HG02943 (cell line): ENCODE results near the gene UBLCP1.
"Not testable (repeated sequence)": the region's sequence is repeated elsewhere in the genome, so short reads cannot be mapped to it uniquely, and the experiment has no call there.

Source experiments
- ATAC-seq: cut with Tn5 transposase; IDR thresholded peaks from one replicate; pipeline ENCODE4 v1.9.1; 2021; ENCODE audit warnings: mild to moderate bottlenecking, low read depth, moderate library complexity; ENCODE audit not compliant: unreplicated experiment

Gene UBLCP1, protein sequence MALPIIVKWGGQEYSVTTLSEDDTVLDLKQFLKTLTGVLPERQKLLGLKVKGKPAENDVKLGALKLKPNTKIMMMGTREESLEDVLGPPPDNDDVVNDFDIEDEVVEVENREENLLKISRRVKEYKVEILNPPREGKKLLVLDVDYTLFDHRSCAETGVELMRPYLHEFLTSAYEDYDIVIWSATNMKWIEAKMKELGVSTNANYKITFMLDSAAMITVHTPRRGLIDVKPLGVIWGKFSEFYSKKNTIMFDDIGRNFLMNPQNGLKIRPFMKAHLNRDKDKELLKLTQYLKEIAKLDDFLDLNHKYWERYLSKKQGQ

DNA sequence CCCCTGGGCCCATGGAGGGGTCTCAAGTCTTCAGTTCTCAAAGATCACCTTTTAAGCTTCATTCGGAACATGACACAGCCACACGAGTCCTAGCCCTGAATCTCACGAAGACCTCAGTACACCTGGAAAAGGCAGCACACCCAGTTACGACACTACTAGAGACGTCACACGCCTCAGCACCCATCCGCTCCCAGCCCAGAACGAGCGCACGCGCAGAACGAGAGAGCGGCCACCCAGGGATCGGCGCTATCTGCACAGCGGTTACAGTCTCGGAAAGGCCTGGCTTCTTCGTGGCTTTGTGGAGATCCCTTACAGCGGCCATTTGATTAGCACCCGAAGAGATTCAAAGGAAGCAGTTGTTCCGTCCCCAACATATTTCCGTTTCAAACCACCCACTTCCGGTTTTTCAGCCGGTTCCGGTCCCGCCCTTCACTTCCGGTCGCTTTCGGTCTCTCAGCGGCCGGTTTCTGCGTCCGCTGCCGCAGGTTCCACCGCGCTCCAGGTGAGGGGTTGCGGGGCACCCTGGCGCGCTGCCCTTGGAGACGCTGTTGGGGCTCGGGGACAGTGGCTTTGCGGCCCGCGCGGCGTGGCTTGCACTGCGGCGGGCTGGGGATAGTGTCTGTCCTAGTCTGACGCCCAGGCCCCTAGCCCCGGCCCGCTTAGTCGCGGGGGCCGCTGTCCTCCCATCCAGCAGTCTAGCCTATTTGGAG, at the start of gene UBLCP1:
TSS of gene UBLCP1 (plus strand) at position 432 of the 710 bp plus-strand sequence. CDS start 5,626 bp downstream, outside the sequence.
- peak; percentile 95 for ATAC-seq

DNA sequence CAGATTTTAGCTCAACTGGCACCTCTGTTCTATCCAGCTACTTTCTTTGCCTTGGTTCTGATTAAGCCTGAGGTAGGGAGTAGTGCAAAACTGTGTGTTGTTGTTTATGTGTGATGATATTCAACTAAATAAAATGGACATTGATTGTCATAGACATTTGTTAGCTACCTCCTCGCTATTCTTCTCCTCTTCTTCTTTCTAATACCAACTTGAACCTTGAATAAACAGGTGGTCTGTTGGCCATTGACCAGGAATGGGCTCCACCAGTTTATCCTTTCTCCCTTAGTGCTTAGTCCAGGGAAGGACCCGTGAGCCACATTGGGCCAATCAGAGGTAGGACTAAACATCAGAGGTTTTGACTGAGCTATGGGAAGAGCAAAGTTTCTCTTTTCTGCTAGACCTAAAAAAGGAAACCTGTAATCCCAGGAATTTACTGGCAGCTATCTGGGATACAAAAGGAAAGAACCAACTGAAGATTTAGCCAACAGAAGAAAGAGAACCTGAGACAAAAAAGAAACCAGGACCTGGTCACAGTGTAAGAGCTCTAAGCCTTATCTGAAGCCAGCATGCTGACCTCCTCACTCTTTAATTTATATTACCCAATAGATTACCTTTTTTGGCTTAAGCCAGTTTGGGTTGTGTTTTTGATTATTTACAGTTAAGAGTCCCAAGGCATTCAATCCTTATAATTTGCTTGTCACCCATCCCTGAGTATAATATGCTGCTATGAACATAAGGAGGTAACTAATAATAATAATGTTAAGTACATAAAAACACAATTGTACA, 48.4 kb upstream of the UBLCP1 start:
- ATAC-seq = no peak

DNA sequence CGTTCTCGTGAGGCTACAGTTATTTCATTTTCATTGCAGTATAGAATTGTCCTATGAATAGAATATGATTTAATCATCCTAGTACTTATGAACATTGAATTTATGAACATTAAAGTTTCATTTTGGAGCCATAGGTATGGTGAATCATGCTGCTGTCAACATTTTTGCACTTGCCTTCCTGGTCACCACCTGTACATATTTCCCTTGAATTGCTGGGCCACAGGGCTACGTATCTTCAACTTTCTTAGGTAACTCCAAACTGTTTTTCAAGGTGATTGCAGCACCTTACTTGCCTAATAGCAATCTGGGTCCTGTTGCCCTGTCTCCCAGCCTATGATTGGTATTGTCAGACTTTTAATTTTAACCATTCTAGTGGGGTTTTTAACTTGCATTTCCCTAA, 47.2 kb upstream of the UBLCP1 start:
- ATAC-seq = no peak

DNA sequence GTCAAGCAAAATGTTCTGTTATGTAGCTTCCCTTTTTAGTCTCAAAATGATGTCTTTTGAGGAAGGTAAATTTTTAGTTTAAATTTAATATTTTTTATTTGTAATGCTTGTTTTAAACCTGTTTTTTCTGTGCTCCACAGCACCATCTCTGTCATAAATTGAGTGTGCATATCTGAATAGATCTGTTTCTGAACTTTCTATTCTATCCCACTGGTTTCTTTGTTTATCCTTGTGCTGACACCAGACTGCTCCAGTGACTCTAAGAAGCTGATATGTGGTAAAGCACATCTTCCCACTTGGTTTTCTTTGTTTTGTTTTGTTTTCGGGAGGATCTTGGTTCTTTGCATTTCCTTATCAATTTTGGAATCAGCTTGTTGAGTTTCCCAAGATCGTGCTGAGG, 46.6 kb upstream of the UBLCP1 start:
- no peak for ATAC-seq

DNA sequence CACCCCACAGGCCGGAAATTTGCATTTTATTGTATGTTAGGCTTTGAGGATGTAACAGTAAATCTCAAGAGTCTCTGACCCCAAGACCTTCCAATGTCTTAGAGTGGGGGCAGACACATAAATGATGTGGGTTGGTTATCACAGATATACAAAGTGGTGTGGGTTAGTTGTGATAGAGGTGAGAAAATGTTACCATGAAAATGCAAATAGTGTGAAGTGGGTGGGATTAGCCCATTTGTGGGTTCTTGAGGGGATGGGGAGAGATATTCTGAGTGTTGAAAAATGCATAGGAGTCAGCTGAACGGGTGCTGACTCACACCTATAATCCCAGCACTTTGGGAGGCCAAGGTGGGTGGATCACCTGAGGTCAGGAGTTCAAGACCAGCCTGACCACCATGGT, 45.9 kb upstream of the UBLCP1 start:
- no peak for ATAC-seq

DNA sequence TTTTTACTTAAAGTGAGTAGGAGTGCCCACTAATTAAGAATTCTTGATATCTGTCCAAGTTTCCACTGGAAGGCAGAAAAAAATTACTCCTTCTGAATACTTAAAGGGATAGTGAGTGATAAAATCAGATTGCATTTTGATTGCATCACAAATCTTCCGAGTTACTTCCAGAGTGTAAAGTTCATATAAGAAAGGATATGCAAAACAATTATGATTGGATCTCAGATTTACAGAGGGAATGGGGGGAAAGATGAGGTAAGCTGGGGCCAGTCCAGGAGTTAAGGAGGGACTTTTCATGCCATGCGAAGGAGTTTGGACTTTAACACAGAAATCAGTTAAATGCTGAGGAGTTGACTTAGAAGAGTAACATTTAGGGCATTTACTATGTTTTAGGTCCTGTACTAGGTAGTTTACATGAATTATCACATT, 44.5 kb upstream of the UBLCP1 start:
- no peak for ATAC-seq

DNA sequence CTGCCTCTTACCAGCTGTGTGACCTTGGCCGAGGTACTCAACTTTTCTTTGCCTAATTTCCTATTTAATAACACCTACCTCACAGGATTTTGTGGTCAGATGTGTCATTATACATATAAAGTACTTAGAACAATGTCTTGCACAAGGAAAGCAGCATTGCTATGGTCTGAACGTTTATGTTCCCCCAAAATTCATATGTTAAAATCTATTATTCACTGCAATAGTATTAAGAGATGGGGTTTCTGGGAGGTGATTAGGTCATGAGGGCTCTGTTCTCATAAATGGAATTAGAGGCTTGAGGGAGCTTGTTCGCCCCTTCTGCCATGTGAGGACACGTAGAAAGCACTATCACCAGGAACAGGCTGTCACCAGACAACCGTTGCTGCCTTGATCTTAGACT, 42.9 kb upstream of the UBLCP1 start:
- no peak for ATAC-seq

DNA sequence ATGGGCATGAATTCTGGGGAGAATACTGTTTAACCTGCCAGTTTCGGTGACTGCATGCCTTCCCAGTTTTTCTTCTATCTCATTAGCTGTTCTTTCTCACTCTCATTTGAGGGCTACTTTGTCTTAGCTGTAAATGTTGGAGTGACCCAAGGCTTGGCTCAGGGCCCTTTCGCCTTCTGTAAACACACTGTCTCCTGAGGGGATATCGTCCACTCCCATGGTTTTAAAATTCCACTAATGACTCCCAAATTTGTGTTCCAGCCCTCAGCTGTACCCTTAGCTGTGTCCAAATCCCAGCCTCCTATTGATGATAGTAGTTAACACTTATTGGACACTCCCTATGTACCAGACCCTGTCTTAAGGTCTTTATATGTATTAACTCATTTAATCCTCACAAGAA, 39.6 kb upstream of the UBLCP1 start:
- ATAC-seq = no peak

DNA sequence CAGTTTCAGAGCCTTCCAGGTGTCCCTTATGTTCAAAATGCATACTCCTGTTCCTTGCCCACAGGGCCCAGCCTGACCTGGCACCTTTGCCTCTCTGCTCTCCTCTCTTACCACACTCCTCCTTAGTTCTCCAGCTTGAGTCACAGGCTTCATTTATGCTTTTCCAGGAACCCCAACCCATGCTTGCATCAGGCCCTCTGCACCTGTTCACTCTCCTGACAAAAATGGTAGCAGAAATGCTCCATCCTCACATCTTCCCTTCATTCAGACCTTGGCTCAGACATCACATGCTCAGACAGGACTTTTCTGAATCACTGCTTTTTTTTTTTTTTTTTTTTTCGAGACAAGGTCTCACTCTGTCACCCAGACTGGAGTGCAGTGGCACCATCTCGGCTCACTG, 38.6 kb upstream of the UBLCP1 start:
- ATAC-seq = no peak

DNA sequence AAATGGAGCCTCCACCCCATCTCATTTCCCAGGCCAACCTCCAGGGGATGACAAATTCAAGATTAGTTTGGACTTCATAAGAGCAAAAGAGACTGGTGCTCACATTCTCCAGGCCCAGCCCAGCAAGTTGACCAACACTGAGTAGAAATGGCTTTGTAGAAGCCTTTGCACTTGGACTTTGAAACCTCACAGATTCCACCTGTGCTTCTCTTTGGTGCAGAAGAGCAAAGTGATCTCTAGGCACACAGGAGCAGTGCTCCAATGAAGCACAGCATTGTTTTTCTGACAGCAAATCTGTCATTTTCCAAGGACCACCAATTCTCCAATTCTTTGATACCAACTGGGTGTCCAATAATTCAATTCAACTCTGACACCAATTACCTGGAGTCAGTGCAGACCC, 36.6 kb upstream of the UBLCP1 start:
- ATAC-seq = no peak

DNA sequence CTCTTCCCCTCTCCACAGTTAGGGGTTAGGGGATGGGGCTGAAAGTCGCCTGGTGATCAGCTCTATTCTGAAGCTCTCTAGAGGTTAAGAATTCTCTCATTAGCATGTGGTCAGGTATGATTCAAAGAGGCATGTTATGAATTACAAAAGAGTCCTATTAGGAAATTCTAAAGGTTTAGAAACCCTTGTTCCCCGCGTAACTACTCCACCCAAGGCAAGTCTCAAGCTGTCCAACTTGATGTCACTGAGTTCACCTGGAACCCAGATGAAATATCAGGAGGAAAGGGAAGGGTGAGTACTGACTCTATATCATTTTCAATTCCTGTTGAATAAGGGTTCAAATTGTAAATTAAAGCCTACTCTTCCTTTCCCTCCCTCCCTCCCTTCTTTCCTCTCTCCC, 35.6 kb upstream of the UBLCP1 start:
- no peak for ATAC-seq

DNA sequence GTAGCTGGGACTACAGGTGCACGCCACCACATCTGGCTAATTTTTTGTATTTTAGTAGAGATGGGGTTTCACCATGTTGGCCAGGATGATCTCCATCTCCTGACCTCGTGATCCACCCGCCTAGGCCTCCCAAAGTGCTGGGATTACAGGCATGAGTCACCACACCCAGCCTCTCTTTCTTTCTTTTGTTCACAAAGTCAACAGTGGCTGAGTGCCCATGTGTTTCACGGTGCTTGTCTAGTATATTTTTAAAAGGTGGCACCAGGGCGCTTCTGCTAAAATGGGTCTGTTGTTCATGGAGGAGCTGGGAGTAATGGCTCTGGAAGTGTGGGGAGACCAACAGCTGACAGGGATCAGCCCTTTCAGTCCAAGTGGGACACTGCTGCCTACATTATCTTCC, 35.0 kb upstream of the UBLCP1 start:
- ATAC-seq = not testable (repeated sequence)

DNA sequence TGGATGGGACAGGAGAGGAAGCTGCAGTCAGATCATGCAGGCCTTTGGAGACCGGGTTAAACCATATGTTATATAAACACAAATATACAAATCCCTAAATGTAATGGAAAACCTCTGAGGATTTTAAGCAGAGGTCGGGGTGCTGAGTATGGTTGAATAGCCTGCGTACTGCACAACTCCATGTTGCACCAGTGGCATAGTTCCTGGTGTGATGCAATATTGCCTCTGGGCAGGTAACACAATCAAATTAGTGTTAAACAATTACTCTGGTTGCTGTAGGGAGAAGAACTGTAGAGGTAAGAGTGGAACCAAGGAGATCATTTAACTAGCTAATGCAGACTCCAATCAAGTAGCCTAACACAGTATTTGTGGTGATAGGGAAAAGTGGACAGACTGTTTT, 32.4 kb upstream of the UBLCP1 start:
- ATAC-seq = no peak

DNA sequence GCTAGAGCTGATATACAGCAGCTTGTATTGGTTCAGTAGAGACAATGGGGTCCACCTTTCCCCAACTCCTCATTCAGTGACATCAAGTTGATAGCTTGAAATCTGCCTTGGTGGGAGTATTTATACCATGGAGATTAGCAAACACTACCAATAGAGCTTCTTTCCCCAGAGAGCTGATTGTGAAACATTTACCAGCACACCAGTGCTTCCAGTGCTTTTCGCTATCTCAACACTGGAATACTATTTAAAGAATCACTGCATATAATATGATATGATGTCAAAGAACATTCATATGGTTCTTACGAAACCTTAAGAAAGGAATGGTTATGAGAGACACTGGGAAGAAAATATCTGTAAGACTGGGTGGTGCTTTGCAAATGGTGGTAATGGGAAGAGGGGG, 31.9 kb upstream of the UBLCP1 start:
- no peak for ATAC-seq

DNA sequence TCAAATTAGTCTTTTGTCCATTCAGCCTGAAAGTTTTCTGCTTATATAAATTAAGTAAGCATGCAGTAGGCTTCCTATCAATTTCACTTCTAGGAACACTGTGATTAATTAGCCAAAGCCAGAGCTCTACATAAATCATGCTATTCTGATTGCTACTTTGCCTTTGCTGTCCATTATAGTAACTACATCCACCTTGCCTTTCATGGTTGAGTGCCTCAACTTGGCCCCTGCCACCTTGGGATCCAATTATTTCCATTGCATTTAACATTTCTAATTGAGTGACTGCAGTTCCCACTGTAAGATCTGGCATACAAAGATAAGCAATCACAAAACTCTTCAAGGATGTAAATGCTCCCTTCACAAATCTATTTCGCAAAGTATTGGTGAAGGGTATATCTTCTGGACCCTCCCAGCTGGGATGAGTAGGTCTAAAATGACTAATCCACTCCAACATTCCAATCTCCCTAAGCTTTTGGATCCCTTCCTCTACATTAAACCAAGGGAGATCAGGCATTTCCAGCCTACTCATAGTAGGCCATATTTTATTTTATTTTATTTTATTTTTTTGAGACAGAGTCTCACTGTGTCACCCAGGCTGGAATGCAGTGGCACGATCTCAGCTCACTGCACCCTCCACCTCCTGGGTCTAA, 27.1 kb upstream of the UBLCP1 start:
- not testable (repeated sequence) for ATAC-seq

DNA sequence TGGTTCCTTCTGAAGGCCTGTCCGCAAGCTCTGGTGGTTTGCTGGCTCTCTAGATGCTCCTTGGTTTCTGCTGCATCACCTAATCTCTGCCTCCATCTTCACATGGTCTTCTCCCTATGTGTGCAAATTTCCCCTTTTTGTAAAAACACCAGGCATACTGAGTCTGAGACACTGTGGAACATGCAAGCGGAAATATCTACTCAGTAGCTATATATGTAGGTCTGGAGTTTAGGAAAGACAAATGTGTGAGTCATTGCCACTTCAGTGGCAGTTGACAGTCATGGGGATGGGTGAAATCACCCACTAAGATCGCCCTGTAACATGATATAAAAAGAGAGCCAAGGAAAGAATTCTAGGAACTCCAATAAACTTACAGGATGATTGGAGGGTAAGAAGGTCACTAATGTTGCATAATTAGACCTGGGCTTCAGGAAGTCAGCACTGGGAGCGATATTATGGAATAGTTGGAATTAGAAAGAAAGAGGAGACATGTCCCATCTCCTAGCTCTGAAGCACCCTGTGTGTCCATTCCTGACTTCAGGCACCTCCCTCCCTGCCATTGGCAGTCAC, 22.7 kb upstream of the UBLCP1 start:
- ATAC-seq = no peak

DNA sequence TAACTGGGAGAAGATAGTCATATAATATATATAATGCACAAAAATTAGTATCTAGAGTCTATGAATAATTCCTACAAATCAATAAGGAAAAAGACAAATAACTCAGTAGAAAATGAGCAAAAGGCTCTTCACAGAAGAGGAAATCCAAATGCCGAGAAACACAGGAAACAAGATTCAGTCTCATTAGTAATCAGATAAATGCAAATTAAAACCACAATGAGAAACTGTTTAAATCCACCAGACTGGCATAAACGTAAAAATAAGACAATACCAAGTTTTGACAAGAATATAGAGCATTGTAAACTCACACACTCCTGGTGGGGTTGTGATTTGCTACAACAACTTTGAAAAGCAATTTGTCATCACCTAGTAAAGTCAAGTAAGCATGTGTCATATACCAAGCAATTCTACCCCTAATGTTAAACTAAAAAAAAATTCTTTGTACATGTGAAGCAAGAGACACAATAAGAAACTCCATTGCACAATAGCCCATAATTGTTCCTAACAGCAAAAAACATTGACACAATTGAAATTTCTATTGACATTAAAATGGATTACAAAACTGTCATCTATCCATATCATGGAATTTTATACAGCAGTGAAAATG, 21.0 kb upstream of the UBLCP1 start:
- ATAC-seq = no peak

DNA sequence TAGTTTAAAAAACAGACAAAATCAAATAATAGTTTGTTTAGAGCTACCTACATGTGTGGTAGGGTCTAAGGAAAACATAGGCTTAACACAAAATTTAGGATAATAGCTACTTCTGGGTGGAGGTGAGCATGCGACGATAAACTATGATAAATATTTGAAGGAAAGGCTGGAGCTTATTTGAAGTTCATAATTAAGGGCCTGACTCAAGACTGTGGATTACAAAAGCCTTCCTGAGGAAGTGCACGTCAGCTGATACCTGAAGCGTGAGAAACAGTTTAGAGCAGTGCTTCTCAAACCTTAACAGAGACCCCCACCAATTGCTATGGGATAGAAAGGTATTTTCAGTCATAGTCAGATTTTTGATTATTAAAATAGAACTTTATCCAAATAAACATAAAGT, 20.4 kb upstream of the UBLCP1 start:
- ATAC-seq = no peak

DNA sequence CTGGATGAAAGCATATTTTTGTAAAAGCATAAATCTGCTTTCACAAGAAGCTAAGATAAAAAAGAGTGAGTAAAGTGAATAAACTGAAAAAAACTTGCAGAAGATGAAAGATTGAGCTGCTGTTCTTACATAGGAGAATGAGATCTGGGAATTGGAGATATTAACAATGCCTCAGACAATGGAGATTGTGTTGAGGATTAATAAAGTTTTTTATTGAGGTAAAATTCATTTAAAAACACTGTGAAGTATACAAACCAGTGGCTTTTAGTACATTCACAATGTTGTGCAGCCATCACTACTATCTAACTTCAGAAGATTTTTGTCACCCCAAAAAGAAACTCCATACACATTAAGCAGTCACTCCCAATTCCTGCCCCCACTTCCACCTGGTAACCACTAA, 19.7 kb upstream of the UBLCP1 start:
- ATAC-seq = no peak

DNA sequence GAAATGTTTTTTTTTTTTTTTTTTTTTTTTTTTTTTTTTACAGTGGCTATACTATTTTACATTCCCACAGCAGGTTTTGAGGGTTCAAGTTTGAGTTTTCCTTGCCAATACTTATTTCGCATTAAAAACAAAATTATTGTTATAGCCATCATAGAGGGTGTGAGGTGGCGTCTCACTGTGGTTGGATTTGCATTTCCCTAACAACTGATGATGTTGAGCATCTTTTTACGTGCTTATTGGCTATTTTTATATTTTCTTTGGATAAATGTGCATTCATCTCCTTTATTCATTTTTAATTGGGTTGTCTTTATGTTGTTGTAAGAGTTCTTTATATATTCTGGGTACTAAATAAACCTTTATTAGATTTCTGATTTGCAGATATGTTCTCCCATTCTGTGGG, 18.9 kb upstream of the UBLCP1 start:
- ATAC-seq = no peak
